Measurements from ENCODE around the gene PNCK. TPM values are rescaled to one million over a fixed set of nuclear protein-coding genes. Genes with fewer than 3 reads are reported as not detected.

The PNCK gene
- total RNA-seq, 1 donor from 2014 or later, result 0.43 TPM

DNA sequence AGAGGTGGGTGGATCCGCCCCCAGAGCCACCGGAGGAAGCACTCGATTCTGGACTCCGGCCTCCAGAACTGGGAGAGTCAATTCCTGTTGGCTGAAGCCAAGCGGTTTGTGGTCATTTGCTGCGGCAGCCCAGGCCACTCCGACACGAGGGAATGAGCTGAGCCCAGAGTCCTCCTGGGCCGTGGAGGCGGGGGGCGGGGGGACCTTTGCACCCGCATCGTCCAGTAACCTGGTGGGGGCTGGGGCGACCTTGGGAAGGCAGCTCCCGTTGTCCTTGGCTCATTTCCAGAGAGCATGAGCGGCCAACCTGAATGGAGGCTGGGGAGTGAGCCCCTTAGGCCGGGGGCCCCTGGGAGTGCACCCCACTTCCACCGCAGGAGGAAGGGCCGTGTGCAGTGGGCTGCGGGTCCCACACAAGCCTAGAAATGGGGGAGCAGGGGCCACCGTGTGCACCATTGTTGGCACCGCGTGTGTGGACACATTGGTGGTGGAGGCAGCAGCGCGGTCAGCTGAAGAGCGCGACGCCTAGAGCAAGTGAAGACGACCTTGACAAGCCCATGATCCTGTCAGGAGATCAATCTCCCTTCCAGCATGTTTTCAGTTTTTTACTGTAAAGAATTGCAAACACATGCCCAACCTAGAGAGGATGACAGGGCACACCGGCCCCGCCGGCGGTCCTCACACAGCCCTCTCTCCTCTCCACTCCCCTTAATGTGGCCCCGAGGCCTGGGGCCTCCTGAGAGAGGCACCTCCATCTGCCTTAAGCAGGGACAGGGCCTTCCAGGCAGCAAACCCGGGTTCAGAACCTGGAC is 46.5 kb downstream of the PNCK start:
- no peaks in the 10 kb centered on the region for H3K36me3 Mint-ChIP-seq (ENCODE audit: low read depth)
- no peak overlapping the region for H3K27ac Mint-ChIP-seq
- peaks cover 5% of the 10 kb centered on the region for H3K27me3 Mint-ChIP-seq (ENCODE audit: low read depth)
- intact Hi-C loops (cut with micrococcal nuclease), result no loop called here
- H3K4me3 Mint-ChIP-seq (ENCODE audit: low read depth), result no peak overlapping the region
- no peaks in the 10 kb centered on the region for H3K9me3 Mint-ChIP-seq
- H3K4me1 Mint-ChIP-seq (ENCODE audit: low read depth), result no peaks in the 10 kb centered on the region
- DNase-seq (ENCODE audit: low spot score), result no peak

DNA sequence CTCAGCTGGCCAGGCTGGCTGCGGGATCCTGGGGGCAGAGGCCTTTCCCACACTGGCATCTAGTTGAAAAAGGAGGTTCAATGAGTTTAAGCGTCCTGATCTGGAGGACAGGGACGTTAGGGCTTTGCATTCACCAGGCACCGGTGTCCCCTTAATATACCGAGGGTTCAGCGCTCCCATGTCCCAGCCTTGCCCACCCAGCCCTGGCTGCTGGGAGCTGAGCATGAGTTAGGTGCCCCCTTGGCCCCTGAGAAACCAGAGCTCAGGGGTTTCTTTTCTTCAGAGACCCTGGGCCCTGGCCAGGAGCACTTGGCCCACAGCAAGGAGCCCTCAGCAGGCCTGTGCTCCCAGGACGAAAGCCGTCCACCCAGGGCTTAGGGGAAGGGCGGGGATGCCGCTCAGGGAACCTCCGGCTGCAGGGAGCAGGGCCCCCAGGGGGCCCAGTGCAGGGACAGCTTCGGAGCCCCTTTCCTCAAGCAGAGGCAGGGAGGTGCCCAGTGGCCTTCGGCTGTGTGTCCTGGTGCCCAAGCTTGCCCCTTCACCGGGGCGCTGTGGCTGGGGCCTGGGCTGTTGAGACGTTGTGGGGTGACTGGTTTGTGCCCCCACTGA is 47.5 kb downstream of the PNCK start:
- Mint-ChIP-seq H3K4me1 (ENCODE audit: low read depth) (no peaks in the 10 kb centered on the region), H3K9me3 (no peaks in the 10 kb centered on the region), H3K27ac (no peak overlapping the region), H3K4me3 (ENCODE audit: low read depth) (no peak overlapping the region), H3K27me3 (ENCODE audit: low read depth) (peaks cover 2% of the 10 kb centered on the region), H3K36me3 (ENCODE audit: low read depth) (no peaks in the 10 kb centered on the region)
- no peak for DNase-seq (ENCODE audit: low spot score)
- intact Hi-C loops (cut with micrococcal nuclease), result no loop called here

DNA sequence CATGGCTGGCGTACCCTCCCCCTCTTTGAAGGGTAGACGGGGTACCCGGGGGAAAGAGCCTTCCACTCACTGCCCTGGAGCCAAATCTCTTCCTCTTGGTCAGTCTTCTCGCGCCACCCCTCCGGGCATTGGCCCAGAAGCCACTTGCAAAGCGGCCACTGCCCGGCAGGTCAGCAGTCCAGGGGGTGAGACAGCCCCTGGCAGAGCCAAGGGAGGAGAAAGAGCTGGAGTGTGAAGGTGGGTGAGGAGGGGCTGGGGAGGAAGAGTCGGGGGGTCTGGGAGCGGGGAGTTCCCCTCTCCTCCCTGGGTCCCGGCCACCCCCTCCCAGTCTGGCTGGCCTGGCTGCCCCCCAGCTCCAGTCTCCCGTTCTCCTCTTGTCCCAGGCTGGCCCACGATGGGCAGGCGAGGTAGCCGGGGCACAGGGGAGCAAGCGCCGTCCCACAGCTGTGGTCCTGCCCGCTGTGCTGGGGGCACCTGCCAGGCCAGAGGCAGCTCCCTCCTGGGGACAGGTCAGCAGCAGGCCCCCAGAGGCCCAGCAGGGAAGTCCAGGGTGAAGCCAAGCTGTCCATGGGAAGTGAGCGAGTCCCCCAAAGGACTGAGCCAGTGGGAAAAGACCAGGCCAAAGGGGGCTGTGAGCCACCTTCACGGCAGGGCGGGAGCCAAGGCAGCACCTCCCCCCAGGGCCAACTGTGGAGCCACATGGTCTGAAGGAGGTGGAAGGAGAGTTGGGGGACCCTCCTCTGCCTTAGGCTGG is 48.2 kb downstream of the PNCK start:
- H3K36me3 Mint-ChIP-seq (ENCODE audit: low read depth), result no peaks in the 10 kb centered on the region
- DNase-seq (ENCODE audit: low spot score), result no peak
- intact Hi-C loops (cut with micrococcal nuclease), result no loop called here
- no peaks in the 10 kb centered on the region for H3K27me3 Mint-ChIP-seq (ENCODE audit: low read depth)
- no peaks in the 10 kb centered on the region for H3K4me1 Mint-ChIP-seq (ENCODE audit: low read depth)
- no peaks in the 10 kb centered on the region for H3K9me3 Mint-ChIP-seq
- H3K4me3 Mint-ChIP-seq (ENCODE audit: low read depth), result no peak overlapping the region
- H3K27ac Mint-ChIP-seq, result no peak overlapping the region

DNA sequence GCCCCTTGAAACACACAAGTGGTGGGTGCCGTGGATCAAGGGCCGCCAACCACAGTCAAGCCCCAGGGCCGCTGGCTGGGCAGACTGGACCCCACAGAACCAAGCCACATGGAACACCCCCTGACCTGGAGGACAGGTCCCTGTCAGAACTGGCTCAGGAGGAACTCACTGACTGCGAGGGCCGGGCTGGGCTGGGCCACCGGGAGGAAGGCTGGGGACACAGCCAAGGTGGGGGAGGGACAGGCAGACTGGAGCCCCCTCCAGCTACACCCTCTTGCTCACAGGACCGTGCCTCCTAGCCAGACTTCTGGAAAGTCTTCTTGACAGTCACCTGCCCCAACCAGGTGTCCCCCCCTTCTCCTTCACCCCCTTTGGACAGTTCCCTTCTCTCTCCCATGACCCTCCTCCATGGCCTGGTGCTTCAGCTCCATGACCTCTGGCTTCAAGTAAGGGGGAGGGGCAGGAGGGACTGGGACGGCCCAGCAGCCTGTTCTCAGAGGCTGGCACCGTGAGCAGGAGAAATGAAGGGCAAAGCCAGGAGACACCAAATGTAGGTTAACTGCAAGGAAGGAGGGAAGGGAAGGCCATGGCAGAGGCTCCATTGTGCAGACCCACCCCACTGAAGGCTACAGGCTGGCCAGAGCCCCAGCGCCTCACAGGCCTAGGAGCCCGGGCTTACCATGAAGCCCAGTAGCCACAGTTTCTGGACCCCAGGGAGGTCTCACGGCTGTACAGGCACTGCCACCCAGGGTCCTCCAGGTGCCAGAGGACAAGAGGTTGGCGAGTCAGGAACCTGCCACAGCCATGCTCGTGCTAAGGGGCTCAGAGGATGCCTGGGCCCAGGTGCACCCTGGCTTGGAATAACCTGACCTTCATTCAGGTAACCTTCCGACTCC is 49.2 kb downstream of the PNCK start:
- no peak for DNase-seq (ENCODE audit: low spot score)
- H3K27ac Mint-ChIP-seq, result no peak overlapping the region
- no peaks in the 10 kb centered on the region for H3K36me3 Mint-ChIP-seq (ENCODE audit: low read depth)
- no peaks in the 10 kb centered on the region for H3K27me3 Mint-ChIP-seq (ENCODE audit: low read depth)
- H3K9me3 Mint-ChIP-seq, result no peaks in the 10 kb centered on the region
- H3K4me3 Mint-ChIP-seq (ENCODE audit: low read depth), result no peak overlapping the region
- H3K4me1 Mint-ChIP-seq (ENCODE audit: low read depth), result no peaks in the 10 kb centered on the region
- intact Hi-C loops (cut with micrococcal nuclease), result no loop called here

DNA sequence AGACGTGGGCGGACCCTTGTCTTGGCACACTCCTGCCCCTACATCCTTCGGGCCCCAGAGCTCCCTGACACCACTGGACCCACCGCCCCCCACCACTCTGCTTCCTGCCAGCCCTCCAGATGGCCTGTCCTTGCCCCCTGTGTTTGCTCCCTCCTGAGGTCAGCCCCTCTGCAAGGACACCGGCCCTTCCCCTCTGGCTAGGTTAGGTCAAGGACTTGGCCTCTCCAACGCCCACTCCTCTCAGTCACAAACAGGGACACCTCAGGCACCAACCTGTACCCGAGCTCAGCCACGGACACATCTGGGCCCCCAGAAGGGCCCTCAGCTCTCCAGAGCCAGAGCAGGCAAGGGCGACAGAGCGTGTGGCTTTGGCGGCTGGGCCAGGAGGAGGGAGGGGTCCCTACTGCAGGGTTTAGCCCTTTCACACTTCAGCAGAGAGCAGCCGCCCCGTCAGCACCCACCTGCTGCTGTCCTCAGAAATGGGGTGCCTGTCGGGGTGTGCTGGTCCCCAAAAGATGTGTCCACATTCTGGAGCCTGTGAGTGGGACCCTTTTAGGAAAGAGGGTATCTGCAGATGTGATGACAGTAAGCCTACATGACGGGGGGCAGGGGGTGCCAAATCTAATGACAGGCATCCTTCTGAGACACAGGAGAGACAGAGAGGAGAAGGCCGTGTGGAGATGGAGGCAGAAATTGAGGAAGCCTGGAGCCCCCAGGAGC is 50.1 kb downstream of the PNCK start:
- intact Hi-C loops (cut with micrococcal nuclease), result no loop called here
- Mint-ChIP-seq H3K27me3 (ENCODE audit: low read depth) (peaks cover 2% of the 10 kb centered on the region), H3K36me3 (ENCODE audit: low read depth) (no peaks in the 10 kb centered on the region), H3K9me3 (no peaks in the 10 kb centered on the region), H3K4me1 (ENCODE audit: low read depth) (no peaks in the 10 kb centered on the region), H3K4me3 (ENCODE audit: low read depth) (no peak overlapping the region), H3K27ac (no peak overlapping the region)
- no peak for DNase-seq (ENCODE audit: low spot score)

DNA sequence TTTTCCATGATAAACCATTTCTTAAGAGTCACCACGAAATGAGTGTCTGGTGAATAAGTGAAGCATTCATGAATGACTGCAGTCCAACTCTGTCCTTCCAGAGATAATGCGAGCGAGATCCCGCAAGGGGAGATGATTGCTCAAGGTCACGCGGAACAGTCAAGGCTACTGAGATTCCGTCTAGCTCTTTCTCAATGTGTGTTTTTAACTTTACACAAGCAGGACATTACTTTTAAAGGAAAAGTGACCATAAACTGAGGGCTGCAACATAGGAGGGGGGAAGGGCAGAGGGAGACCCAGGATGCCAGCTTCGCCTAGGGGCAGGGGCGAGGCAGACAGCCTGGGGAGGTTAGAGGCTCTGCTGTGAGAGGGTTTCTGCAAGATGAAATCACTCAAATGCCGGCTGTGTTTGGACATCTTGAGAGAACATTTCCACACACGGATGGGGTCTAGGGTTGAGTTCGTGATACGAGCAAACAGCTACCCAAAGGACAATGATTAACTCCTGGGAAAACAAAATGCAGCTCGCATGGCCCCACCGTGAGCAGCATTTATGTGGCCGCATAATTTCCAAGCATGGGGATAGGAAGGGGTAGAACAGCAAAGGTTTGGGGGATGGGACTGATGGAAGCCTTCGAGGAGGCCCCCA is 50.8 kb downstream of the PNCK start:
- H3K27me3 Mint-ChIP-seq (ENCODE audit: low read depth), result peaks cover 6% of the 10 kb centered on the region

DNA sequence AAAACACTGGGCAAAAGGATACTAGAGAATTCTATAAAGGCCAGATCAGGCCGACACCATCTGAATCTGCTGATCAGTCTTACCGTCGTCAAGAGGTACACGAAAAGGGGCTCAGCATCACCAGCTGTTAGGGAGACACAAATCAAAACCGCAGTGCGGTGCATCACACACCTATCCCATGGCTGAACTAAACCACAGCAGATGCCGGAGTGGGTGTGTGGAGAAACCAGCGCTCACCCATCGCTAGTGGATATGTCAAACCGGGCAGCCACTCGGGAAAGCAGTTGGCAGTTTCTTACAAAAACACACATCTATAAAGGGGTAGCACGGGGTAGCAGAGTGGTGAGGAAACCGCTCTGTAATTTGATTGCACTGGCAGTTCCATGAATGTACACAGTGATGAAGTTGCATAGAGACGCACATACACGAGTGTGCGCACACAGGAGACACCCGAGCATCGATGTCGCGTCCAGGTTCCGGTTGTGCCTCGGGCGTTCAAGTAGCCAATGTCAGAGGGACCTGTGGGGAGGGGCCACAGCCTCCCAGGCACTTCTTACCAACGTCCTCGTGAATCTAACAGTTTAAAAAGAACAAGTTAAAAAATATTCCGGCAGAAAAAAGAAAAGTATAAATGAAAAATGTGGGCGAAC is 51.5 kb downstream of the PNCK start:
- H3K36me3 Mint-ChIP-seq (ENCODE audit: low read depth), result no peaks in the 10 kb centered on the region
- DNase-seq (ENCODE audit: low spot score), result no peak
- intact Hi-C loops (cut with micrococcal nuclease), result no loop called here
- H3K9me3 Mint-ChIP-seq, result no peaks in the 10 kb centered on the region
- no peak overlapping the region for H3K4me3 Mint-ChIP-seq (ENCODE audit: low read depth)
- H3K27ac Mint-ChIP-seq, result no peak overlapping the region
- H3K27me3 Mint-ChIP-seq (ENCODE audit: low read depth), result peaks cover 8% of the 10 kb centered on the region
- H3K4me1 Mint-ChIP-seq (ENCODE audit: low read depth), result no peaks in the 10 kb centered on the region

More for the DNA sequence above, 50.8 kb downstream of the PNCK start:
- Mint-ChIP-seq H3K27ac (no peak overlapping the region), H3K9me3 (no peaks in the 10 kb centered on the region), H3K36me3 (ENCODE audit: low read depth) (no peaks in the 10 kb centered on the region), H3K4me3 (ENCODE audit: low read depth) (no peak overlapping the region), H3K4me1 (ENCODE audit: low read depth) (no peaks in the 10 kb centered on the region)
- no peak for DNase-seq (ENCODE audit: low spot score)
- intact Hi-C loops (cut with micrococcal nuclease), result no loop called here

DNA sequence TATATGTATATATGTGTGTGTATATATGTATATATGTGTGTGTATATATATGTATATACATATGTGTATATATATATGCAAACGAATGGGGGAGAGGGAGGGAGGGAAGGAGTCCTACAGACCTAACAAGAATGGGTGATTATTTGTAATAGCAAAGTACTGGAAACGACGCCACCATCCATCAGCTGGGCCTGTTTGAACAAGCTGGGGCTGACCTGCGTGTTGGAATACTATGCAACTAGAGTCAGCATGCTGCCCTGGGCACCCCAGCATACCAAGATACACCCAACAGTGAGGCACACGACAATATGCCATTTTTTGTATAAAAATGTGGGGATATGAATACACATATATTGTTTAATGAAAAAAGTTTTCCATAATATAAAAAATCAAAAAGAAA is 53.0 kb downstream of the PNCK start:
- H3K4me3 Mint-ChIP-seq (ENCODE audit: low read depth), result no peak overlapping the region
- H3K36me3 Mint-ChIP-seq (ENCODE audit: low read depth), result no peaks in the 10 kb centered on the region
- H3K9me3 Mint-ChIP-seq, result no peaks in the 10 kb centered on the region
- no peak for DNase-seq (ENCODE audit: low spot score)
- no peaks in the 10 kb centered on the region for H3K4me1 Mint-ChIP-seq (ENCODE audit: low read depth)
- intact Hi-C loops (cut with micrococcal nuclease), result no loop called here
- H3K27me3 Mint-ChIP-seq (ENCODE audit: low read depth), result peaks cover 14% of the 10 kb centered on the region
- H3K27ac Mint-ChIP-seq, result no peak overlapping the region

Other genes starting within 250 kb of the PNCK start
- 0.94 and 1.1 TPM in 2 replicates for gene TREX2, start 227.8 kb downstream of the PNCK start, total RNA-seq
- gene HAUS7, start 203.2 kb downstream of the PNCK start, total RNA-seq, result 58.2 and 62.0 TPM in 2 replicates
- gene BGN, start 178.8 kb downstream of the PNCK start, total RNA-seq, result not detected in 2 replicates
- gene ATP2B3, start 156.2 kb downstream of the PNCK start, total RNA-seq, result not detected in 2 replicates
- 23.6 and 25.3 TPM in 2 replicates for gene CCNQ, start 74.7 kb downstream of the PNCK start, total RNA-seq
- gene DUSP9, start 26.6 kb downstream of the PNCK start, total RNA-seq, result 0.11 and 0.16 TPM in 2 replicates
- 2.2 and 2.5 TPM in 2 replicates for gene SLC6A8, start 14.1 kb upstream of the PNCK start, total RNA-seq
- 154 TPM in 2 replicates for gene BCAP31, start 50.6 kb upstream of the PNCK start, total RNA-seq
- 8.8 and 10.1 TPM in 2 replicates for gene ABCD1, start 51.0 kb upstream of the PNCK start, total RNA-seq
- gene PLXNB3, start 90.4 kb upstream of the PNCK start, total RNA-seq, result 0.62 and 0.91 TPM in 2 replicates
- not detected in 2 replicates for gene SRPK3, start 107.2 kb upstream of the PNCK start, total RNA-seq
- gene IDH3G, start 120.6 kb upstream of the PNCK start, total RNA-seq, result 70.8 and 72.4 TPM in 2 replicates
- 282 and 303 TPM in 2 replicates for gene SSR4, start 120.9 kb upstream of the PNCK start, total RNA-seq
- gene PDZD4, start 156.7 kb upstream of the PNCK start, total RNA-seq, result 0.23 and 0.91 TPM in 2 replicates
- 0.83 and 0.98 TPM in 2 replicates for gene L1CAM, start 212.4 kb upstream of the PNCK start, total RNA-seq
- gene AVPR2, start 230.9 kb upstream of the PNCK start, total RNA-seq, result not detected in 2 replicates

All from activated T-helper 2 cell treated with anti-CD3 and anti-CD28 coated beads, Interferon-gamma antibody, Interleukin-2, Interleukin-4, amounts not matched to agents 10 μg/mL and 5 μg/mL and 100 μg/mL, durations not matched to agents 14 hours and 24 hours and 36 hours (primary cell).